HepG2 (cell line): ENCODE results near the gene CYP4F12. TPM values are rescaled to one million over a fixed set of nuclear protein-coding genes. Genes with fewer than 3 reads are reported as not detected.

Source experiments
- ATAC-seq: fragments of 200-7000 bp; cut with Tn5 transposase; 3 replicates; pipeline ENCODE4 v1.9.1; 2020; ENCODE audit warnings: mild to moderate bottlenecking, moderate library complexity
- BruUV-seq: library from RNA; stranded (reverse); fragments of 400-500 nt; replicated peaks from 2 replicates; lab custom pipeline; 2021; lab: Mats Ljungman, UMichigan
- CTCF ChIA-PET: fragments of 300-600 bp; formaldehyde crosslinking; extraction: SDS; loops from one replicate; lab custom pipeline; 2021; ENCODE audit warnings: low total read pairs, inconsistent platforms, low intra/inter-chr PET ratio; lab: Yijun Ruan, JAX
- POLR2A ChIA-PET: fragments of 350-600 bp; sonication (Branson Sonifier 250); formaldehyde crosslinking; loops from one replicate; lab custom pipeline; 2020; ENCODE audit warnings: antibody characterized with exemption, inconsistent platforms; lab: Yijun Ruan, JAX
- DNase-seq: peaks from one replicate; pipeline ENCODE4 v3.0.0-alpha.2; 2015; ENCODE audit warnings: low spot score
- FAIRE-seq: peaks from 3 replicates; lab custom pipeline; 2011; peaks lifted over from hg19 to GRCh38; lab: Jason Lieb, UNC
- H2AFZ ChIP-seq: one replicate; pipeline ENCODE4 v1.6.1; 2011; ENCODE audit warnings: low read length, inconsistent platforms
- H3K27ac ChIP-seq: fragments of 300-600 bp; 3 replicates; pipeline ENCODE4 v1.8.0; 2011; ENCODE audit warnings: mixed run types, mild to moderate bottlenecking, mixed read lengths, low read length, inconsistent platforms; ENCODE audit not compliant: insufficient read depth; ENCODE audit errors: extremely low read length
- H3K27me3 ChIP-seq, 2 experiments: fragments of 200-600 bp in 1 of 2; 2 replicates in 1 of 2; 3 replicates in 1 of 2; pipeline versions ENCODE4 v1.6.0 to v1.8.0; 2011; ENCODE audit warnings: low read length in 2 of 2, mild to moderate bottlenecking in 2 of 2, moderate library complexity in 2 of 2, inconsistent platforms in 1 of 2; ENCODE audit not compliant: insufficient read depth in 2 of 2, control insufficient read depth in 1 of 2
- H3K36me3 ChIP-seq, 2 experiments: fragments of 200-600 bp in 1 of 2; replicated peaks in 1 of 2; 2 replicates in 1 of 2; 3 replicates in 1 of 2; pipeline versions ENCODE4 v1.5.1 to v1.8.0; 2011; ENCODE audit warnings: low read length in 2 of 2, inconsistent platforms in 1 of 2; ENCODE audit not compliant: insufficient read depth in 2 of 2, control insufficient read depth in 1 of 2
- H3K4me1 ChIP-seq: 2 replicates; pipeline ENCODE4 v1.5.1; 2012; ENCODE audit warnings: low read length, inconsistent platforms; ENCODE audit not compliant: insufficient read depth
- H3K4me2 ChIP-seq: 2 replicates; pipeline ENCODE4 v1.6.0; 2011; ENCODE audit warnings: low read depth, low read length, inconsistent platforms
- H3K4me3 ChIP-seq, 3 experiments: fragments of 200-600 bp in 1 of 3; sonication (generic), shearing (Covaris generic) in 1 of 3; replicated peaks in 1 of 3; 2 replicates each; pipeline ENCODE4 v1.5.1; 2011 to 2016; ENCODE audit warnings: low read length in 3 of 3, inconsistent platforms in 2 of 3, low read depth in 2 of 3, mild to moderate bottlenecking in 2 of 3, control low read depth in 1 of 3, mixed read lengths in 1 of 3; ENCODE audit not compliant: insufficient read depth in 1 of 3
- H3K79me2 ChIP-seq: one replicate; pipeline ENCODE4 v1.6.1; 2011; ENCODE audit warnings: low read length, inconsistent platforms; ENCODE audit not compliant: insufficient read depth
- H3K9ac ChIP-seq: 2 replicates; pipeline ENCODE4 v1.6.0; 2011; ENCODE audit warnings: mild to moderate bottlenecking, low read depth, low read length, inconsistent platforms; ENCODE audit not compliant: insufficient read depth
- H3K9me3 ChIP-seq: 2 replicates; pipeline ENCODE4 v1.5.1; 2012; ENCODE audit warnings: mild to moderate bottlenecking, low read length
- H4K20me1 ChIP-seq: 2 replicates; pipeline ENCODE4 v1.6.0; 2011; ENCODE audit warnings: inconsistent platforms, mild to moderate bottlenecking, low read length, moderate library complexity; ENCODE audit not compliant: insufficient read depth
- EEA1 ChIP-seq: sonication (generic); formaldehyde crosslinking; IDR thresholded peaks from 2 replicates; pipeline ENCODE4 v1.5.1; 2020; ENCODE audit warnings: mild to moderate bottlenecking, missing genetic modification reagents, borderline replicate concordance
- MED1 ChIP-seq: sonication (generic); formaldehyde crosslinking; IDR thresholded peaks from 2 replicates; pipeline ENCODE4 v1.4.0; 2020; ENCODE audit warnings: missing genetic modification reagents
- NKX3-1 ChIP-seq: sonication (generic); formaldehyde crosslinking; IDR thresholded peaks from 2 replicates; pipeline ENCODE4 v1.5.0; 2020; ENCODE audit warnings: missing genetic modification reagents
- PRDM4 ChIP-seq: sonication (generic); formaldehyde crosslinking; IDR thresholded peaks from 2 replicates; pipeline ENCODE4 v1.9.0; 2021; ENCODE audit warnings: missing genetic modification reagents, borderline replicate concordance
- SKI ChIP-seq: fragments of 450-650 bp; IDR thresholded peaks from one replicate; pipeline ENCODE4 v1.6.1; 2018; ENCODE audit warnings: mild to moderate bottlenecking; ENCODE audit not compliant: partially characterized antibody
- SRSF9 ChIP-seq: fragments of 200-400 bp; formaldehyde crosslinking; IDR thresholded peaks from 2 replicates; pipeline ENCODE4 v1.6.1; 2018; ENCODE audit warnings: borderline replicate concordance, mild to moderate bottlenecking, low read depth, low read length; ENCODE audit not compliant: insufficient read depth, poor library complexity, severe bottlenecking
- THAP8 ChIP-seq: sonication (generic); formaldehyde crosslinking; IDR thresholded peaks from 2 replicates; pipeline ENCODE4 v1.5.1; 2020; ENCODE audit warnings: missing genetic modification reagents, mild to moderate bottlenecking, borderline replicate concordance
- UBTF ChIP-seq: sonication (generic); formaldehyde crosslinking; IDR thresholded peaks from 2 replicates; pipeline ENCODE4 v1.4.0; 2020; ENCODE audit warnings: mild to moderate bottlenecking, missing genetic modification reagents
- WIZ ChIP-seq: sonication (generic); formaldehyde crosslinking; IDR thresholded peaks from 2 replicates; pipeline ENCODE4 v1.5.1; 2020; ENCODE audit warnings: mild to moderate bottlenecking, missing genetic modification reagents
- YY1 ChIP-seq: IDR thresholded peaks from 2 replicates; pipeline ENCODE4 v1.6.1; 2011; ENCODE audit warnings: low read length, low read depth, moderate library complexity, mild to moderate bottlenecking; ENCODE audit not compliant: insufficient read depth, insufficient replicate concordance
- ZNF792 ChIP-seq: IDR thresholded peaks from 2 replicates; pipeline ENCODE4 v1.6.1; 2016
- WGBS: methylation state at CpG from one replicate; pipeline ENCODE4 v1.1.6; 2017; ENCODE audit warnings: low lambda C conversion rate; 5-methylcytosine and 5-hydroxymethylcytosine counted together
- in situ Hi-C: cut with HindIII; loops from 2 replicates; pipeline ENCODE4 v1.10.0; 2017; ENCODE audit warnings: low pct_unique_long_range_greater_than_20kb; ENCODE audit not compliant: extremely low pct_ligation_motif_present
- intact Hi-C: fragments of 100-400 bp; cut with micrococcal nuclease; formaldehyde crosslinking; loops from one replicate; pipeline ENCODE4 v1.10.0; 2022; ENCODE audit not compliant: unreplicated experiment
- polyA plus RNA-seq, 8 experiments: library from polyadenylated mRNA; depleted of rRNA in 3 of 8; stranded (reverse) in 7 of 8; unstranded in 1 of 8; fragments of >200 nt; fragmentation: Illumina TruSeq in 4 of 8; extraction: Trizol in 4 of 8; gene quantifications; 2 replicates each; pipeline versions ENCODE4 v1.2.1 to v1.2.3, GENCODE V29; 2011 to 2016; ENCODE audit warnings: low read depth in 4 of 8, missing spikeins in 1 of 8, mixed read lengths in 1 of 8; ENCODE audit not compliant: insufficient read depth in 1 of 8
- total RNA-seq, 5 experiments: library from RNA; depleted of rRNA; stranded (reverse); fragments of >200 nt; fragmentation: Illumina TruSeq; extraction: Trizol; gene quantifications; 2 replicates each; pipeline ENCODE4 v1.2.3, GENCODE V29; 2016; ENCODE audit warnings: low read depth in 1 of 5
- TF ChIP-seq, protein P1 (sequence below): conservative IDR thresholded peaks from 2 replicates; pipeline ENCODE4 v1.6.1; 2018; ENCODE audit warnings: missing genetic modification reagents

The CYP4F12 gene
- total and polyA plus RNA-seq, 2 of the 13 experiments (the other 11 are each of a cell fraction or from before 2014, with no cell fraction given), result 29.9 to 30.8 TPM

- Histone ChIP-seq H4K20me1 (no peaks in the 10 kb centered on the region), H3K9ac (no peak overlapping the region), H3K36me3 (peaks cover 4 to 6% of the 10 kb centered on the region in 2 experiments; a peak in 4 of 5 replicates), H3K4me2 (no peak overlapping the region), H2AFZ (no peak overlapping the region), H3K79me2 (peaks cover 6% of the 10 kb centered on the region), H3K27me3 (no peaks in the 10 kb centered on the region), H3K9me3 (no peaks in the 10 kb centered on the region), H3K4me3 (no peak overlapping the region), H3K27ac (no peak overlapping the region), H3K4me1 (peaks cover 70% of the 10 kb centered on the region)
- POLR2A ChIA-PET, result interaction anchor here (0.6 to 1.4 kb wide), 2 partner anchors 35 to 102 kb away, joined by 3 to 4 read pairs; partner anchors contain the start of gene CYP4F3
- 92% methylated on average over 1 of the region's 3 CpGs for WGBS
- ATAC-seq (no peak), FAIRE-seq (no peak), DNase-seq (no peak)
- in situ Hi-C loops (loop anchor here (5.0 kb wide), 1 partner anchor 102 kb away; no protein-coding TSS in a partner anchor), intact Hi-C loops (no loop called here)
- CTCF ChIA-PET, result no interaction called here
- no TSS peak for BruUV-seq
- no peak for TF ChIP-seq SRSF9
- TF ChIP-seq NKX3-1, result no peak
- TF ChIP-seq YY1, result no peak
- no peak for TF ChIP-seq ZNF792 (CRISPR knock-in tag)
- no peak for TF ChIP-seq EEA1 (CRISPR knock-in tag)
- TF ChIP-seq UBTF (CRISPR knock-in tag), result no peak
- no peak for TF ChIP-seq THAP8 (CRISPR knock-in tag)
- no peak for TF ChIP-seq SKI
- TF ChIP-seq, protein P1, sequence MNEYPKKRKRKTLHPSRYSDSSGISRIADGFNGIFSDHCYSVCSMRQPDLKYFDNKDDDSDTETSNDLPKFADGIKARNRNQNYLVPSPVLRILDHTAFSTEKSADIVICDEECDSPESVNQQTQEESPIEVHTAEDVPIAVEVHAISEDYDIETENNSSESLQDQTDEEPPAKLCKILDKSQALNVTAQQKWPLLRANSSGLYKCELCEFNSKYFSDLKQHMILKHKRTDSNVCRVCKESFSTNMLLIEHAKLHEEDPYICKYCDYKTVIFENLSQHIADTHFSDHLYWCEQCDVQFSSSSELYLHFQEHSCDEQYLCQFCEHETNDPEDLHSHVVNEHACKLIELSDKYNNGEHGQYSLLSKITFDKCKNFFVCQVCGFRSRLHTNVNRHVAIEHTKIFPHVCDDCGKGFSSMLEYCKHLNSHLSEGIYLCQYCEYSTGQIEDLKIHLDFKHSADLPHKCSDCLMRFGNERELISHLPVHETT, result no peak
- TF ChIP-seq MED1, result no peak
- TF ChIP-seq PRDM4 (CRISPR knock-in tag), result no peak
- TF ChIP-seq WIZ (CRISPR knock-in tag), result no peak
Observed at GRCh38 chr19:15675560-15675959, 2.7 kb downstream of the CYP4F12 start.
